ENCODE measurements around the gene ITLN2. TPM values are rescaled to one million over a fixed set of nuclear protein-coding genes. Genes with fewer than 3 reads are reported as not detected.
A peak's percentile ranks its signal among the peaks of the same experiment; 100 is the strongest.

Gene ITLN2
- not detected in 2 replicates for polyA plus RNA-seq (2012; rRNA removed)
- polyA plus RNA-seq (2012; cell fraction: cytosol; rRNA removed): not detected in 2 replicates
- polyA plus RNA-seq (2012; cell fraction: nucleus; rRNA removed): not detected in 2 replicates

DNA sequence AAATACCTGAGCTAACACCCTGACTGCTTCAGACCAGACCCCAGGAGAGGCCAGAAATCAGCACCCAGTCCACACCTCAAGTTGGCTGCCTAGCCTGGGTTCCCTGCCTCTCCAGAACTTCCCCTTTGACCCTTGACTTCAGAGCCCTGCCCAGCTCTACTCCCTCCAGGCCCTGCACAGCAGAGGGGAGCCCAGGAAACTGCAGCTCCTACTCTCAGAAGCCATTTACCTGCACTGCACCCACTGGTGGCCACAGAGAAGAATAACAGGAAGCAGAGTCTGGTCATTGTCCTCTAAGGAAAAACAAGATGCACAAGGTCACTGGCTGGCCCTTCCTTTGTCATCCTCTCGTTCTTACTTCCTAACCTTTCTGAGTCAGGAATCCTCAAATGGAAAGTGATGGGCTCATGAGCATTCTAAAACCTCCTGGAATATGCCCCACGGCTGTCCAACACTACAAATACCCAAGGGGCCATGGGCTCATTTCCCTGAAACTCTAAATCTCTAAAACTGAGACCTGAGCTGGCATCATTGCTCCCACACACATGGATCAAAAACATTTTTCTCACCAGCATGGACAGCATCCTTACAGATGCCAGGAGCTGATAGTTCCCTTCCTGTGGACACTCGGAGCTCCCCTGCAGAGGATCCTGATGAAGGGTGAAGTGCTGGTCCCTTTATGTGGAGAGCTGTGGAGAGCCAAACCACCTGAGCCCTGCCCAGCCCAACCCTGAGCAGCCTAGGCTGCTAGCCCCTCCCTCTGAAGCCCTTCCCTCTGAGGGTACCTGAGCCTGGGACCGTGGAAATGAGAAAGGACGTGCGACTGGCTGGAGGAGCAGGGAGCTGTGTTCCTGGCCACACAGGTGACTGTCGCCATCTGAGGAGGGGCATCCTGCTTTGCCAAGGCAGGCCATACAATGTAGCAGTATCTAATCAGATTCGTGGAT lies at the start of gene ITLN2:
ITLN2 (minus strand) TSS at position 652 of the 947 bp plus-strand sequence; CDS start at position 584, 68 bp downstream.
- H3K4me2 ChIP-seq: no peak within 1 kb of the TSS
- POLR2A ChIA-PET: no interaction called here
- TF ChIP-seq RAD21 (IDR thresholded peaks at IDR 0.05; ENCODE audit: low read length) (peak; percentile 28), EP300 (IDR thresholded peaks at IDR 0.05; ENCODE audit: borderline replicate concordance in 1 of 2, low read depth in 1 of 2, low read length in 1 of 2) (no peak), POLR2AphosphoS5 (IDR thresholded peaks at IDR 0.05; ENCODE audit: low read depth, low read length) (no peak), RFX5 (IDR thresholded peaks at IDR 0.05; ENCODE audit: low read length) (no peak), SMC3 (IDR thresholded peaks at IDR 0.05; ENCODE audit: low read depth, low read length) (peak; percentile 32; the same call in 1 of the 2 replicates), RXRA (IDR thresholded peaks at IDR 0.05; ENCODE audit: borderline replicate concordance, low read depth) (no peak), EZH2phosphoT487 (IDR thresholded peaks at IDR 0.05; ENCODE audit: borderline replicate concordance, low read depth) (no peak), TEAD4 (IDR thresholded peaks at IDR 0.05; ENCODE audit: borderline replicate concordance, insufficient read depth) (no peak), GABPA (IDR thresholded peaks at IDR 0.05; ENCODE audit: low read depth) (no peak), FOSL2 (IDR thresholded peaks at IDR 0.05; ENCODE audit: borderline replicate concordance, low read depth) (no peak), CHD2 (IDR thresholded peaks at IDR 0.05; ENCODE audit: low read length, partially characterized antibody) (no peak), RCOR1 (IDR thresholded peaks at IDR 0.05; ENCODE audit: low read length) (no peak), FOXJ3 (CRISPR knock-in tag; IDR thresholded peaks at IDR 0.05) (no peak), JUND (IDR thresholded peaks at IDR 0.05) (no peak), YY1 (IDR thresholded peaks at IDR 0.05; ENCODE audit: low read depth) (no peak), NRF1 (IDR thresholded peaks at IDR 0.05; ENCODE audit: low read depth, low read length) (no peak), TCF12 (IDR thresholded peaks at IDR 0.05) (no peak), ELF1 (IDR thresholded peaks at IDR 0.05) (0 out of 2 replicates have a peak, but pooled peaks have one; percentile 24)
- TF ChIP-seq, protein P1, sequence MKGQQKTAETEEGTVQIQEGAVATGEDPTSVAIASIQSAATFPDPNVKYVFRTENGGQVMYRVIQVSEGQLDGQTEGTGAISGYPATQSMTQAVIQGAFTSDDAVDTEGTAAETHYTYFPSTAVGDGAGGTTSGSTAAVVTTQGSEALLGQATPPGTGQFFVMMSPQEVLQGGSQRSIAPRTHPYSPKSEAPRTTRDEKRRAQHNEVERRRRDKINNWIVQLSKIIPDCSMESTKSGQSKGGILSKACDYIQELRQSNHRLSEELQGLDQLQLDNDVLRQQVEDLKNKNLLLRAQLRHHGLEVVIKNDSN (IDR thresholded peaks at IDR 0.05; ENCODE audit: borderline replicate concordance, low read depth): no peak
- TF ChIP-seq, protein P2, sequence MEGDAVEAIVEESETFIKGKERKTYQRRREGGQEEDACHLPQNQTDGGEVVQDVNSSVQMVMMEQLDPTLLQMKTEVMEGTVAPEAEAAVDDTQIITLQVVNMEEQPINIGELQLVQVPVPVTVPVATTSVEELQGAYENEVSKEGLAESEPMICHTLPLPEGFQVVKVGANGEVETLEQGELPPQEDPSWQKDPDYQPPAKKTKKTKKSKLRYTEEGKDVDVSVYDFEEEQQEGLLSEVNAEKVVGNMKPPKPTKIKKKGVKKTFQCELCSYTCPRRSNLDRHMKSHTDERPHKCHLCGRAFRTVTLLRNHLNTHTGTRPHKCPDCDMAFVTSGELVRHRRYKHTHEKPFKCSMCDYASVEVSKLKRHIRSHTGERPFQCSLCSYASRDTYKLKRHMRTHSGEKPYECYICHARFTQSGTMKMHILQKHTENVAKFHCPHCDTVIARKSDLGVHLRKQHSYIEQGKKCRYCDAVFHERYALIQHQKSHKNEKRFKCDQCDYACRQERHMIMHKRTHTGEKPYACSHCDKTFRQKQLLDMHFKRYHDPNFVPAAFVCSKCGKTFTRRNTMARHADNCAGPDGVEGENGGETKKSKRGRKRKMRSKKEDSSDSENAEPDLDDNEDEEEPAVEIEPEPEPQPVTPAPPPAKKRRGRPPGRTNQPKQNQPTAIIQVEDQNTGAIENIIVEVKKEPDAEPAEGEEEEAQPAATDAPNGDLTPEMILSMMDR (IDR thresholded peaks at IDR 0.05): peak; percentile 54
- H3K4me3 ChIP-seq (ENCODE audit: low read depth in 2 of 2, low read length in 1 of 2): no peak within 1 kb of the TSS
- no peaks in the 10 kb centered on the region for H3K9me3 ChIP-seq
- WGBS (ENCODE audit: low lambda C conversion rate): 29% methylated on average over 5 of the region's 8 CpGs
- no peak within 1 kb of the TSS for H2AFZ ChIP-seq (ENCODE audit: low read depth)
- H3K27me3 ChIP-seq (ENCODE audit: insufficient read depth): peaks cover 39% of the 10 kb centered on the region; the same call in 1 of the 2 replicates
- no peaks in the 10 kb centered on the region for H3F3A ChIP-seq (replicated peaks; ENCODE audit: insufficient read depth)
- CTCF ChIA-PET: interaction anchor here (0.6 to 1.8 kb wide), 10 partner anchors 9 to 279 kb away, joined by 3 to 8 read pairs (median 3); no protein-coding TSS in a partner anchor
- H3K36me3 ChIP-seq (replicated peaks in 1 of 2; ENCODE audit: control insufficient read depth in 1 of 2, insufficient read depth in 2 of 2, low read length in 1 of 2): no peaks in the 10 kb centered on the region
- no peaks in the 10 kb centered on the region for H3K79me2 ChIP-seq (ENCODE audit: insufficient read depth)
- no peaks in the 10 kb centered on the region for H3K4me1 ChIP-seq (ENCODE audit: control insufficient read depth in 1 of 2, insufficient read depth in 2 of 2, low read depth in 1 of 2, low read length in 1 of 2)
- DNase-seq: peak; percentile 36
- no peaks in the 10 kb centered on the region for H3K9me2 ChIP-seq
- no peaks in the 10 kb centered on the region for H4K20me1 ChIP-seq (ENCODE audit: insufficient read depth)
- H3K9ac ChIP-seq: no peak within 1 kb of the TSS
- no peak within 1 kb of the TSS for H3K27ac ChIP-seq (ENCODE audit: low read depth in 2 of 2, low read length in 1 of 2)
